Measurements from ENCODE around the gene TMEM242. TPM values are rescaled to one million over a fixed set of nuclear protein-coding genes. Genes with fewer than 3 reads are reported as not detected.
A peak's percentile ranks its signal among the peaks of the same experiment; 100 is the strongest.

The TMEM242 gene
- total and polyA plus RNA-seq, 5 donors from 2014 or later = 8.7 to 14.2 (median 10.1) TPM

DNA sequence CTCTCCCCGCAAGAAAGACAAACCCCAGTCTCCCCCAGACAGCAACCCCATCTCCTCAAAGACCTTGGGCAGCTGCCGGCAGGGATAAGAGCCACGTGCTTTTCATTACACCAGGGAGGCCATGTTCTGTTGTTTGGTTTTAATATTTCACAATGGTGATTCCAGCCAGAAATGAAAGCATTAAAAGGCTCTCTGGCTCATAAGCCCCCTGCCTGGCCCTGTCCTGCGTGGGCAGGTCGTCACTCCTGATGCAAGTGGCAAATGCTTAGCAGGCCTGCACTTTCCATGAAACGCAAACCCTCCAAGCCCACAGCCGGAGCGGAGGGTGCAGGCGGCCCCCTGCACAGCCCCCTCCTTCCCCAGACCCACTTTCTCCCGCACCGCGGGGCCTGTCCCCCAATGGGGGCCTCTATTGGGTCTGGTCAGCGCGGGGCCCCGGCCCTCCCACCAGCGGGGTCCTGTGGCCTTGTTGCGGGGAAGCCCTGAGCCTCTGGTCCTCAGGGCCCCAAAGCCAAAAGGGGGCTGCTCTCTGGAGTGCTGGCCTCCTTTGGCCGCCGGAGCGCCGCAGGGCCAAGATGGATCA, 77.2 kb downstream of the TMEM242 start:
- Mint-ChIP-seq H3K9me3 (peaks cover 0 to 15% (median 4%) of the 10 kb centered on the region in 7 donors), H3K36me3 (no peaks in the 10 kb centered on the region), H3K4me3 (no peak overlapping the region), H3K27me3 (peaks cover 25% of the 10 kb centered on the region), H3K27ac (no peak overlapping the region), H3K4me1 (no peaks in the 10 kb centered on the region)
- DNase-seq (no peak), ATAC-seq (ENCODE audit: low read depth in 2 of 2) (no peak)
- H3K4me3 ChIP-seq (ENCODE audit: low read depth, low read length) = no peak overlapping the region
- H3K4me1 ChIP-seq (ENCODE audit: control insufficient read depth, insufficient read depth, low read length, poor library complexity, severe bottlenecking) = no peaks in the 10 kb centered on the region
- H3K9me3 ChIP-seq (ENCODE audit: control insufficient read depth in 2 of 2, low read length in 2 of 2) = peaks cover 4 to 6% of the 10 kb centered on the region in 2 experiments
- no peaks in the 10 kb centered on the region for H3K36me3 ChIP-seq (ENCODE audit: control insufficient read depth, insufficient read depth, low read length)
- no peaks in the 10 kb centered on the region for H3K27me3 ChIP-seq (ENCODE audit: control insufficient read depth, insufficient read depth, low read length)
- H3K27ac ChIP-seq (ENCODE audit: insufficient read depth, low read length, poor library complexity, severe bottlenecking) = no peak overlapping the region

DNA sequence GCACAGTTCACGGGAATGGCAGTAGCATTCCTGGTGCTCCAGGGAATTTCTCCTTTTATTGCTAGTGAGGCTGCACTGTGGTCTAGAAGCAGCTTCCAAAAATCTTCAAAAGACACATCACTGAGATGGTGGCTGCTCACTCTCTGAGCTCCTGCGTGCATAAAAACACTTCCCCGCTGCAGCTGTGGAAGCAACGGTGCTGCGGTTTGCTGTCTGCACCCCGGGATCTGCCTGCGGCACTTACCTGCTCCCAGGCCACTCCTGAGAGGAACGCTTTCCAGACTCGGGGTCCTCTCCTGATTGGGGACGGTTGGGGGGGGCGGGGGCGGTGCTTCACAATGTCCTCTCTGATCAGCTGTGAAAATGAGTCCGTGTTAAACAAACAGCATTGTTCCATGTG, 77.9 kb downstream of the TMEM242 start:
- Histone ChIP-seq H3K4me3 (ENCODE audit: low read depth, low read length) (no peak overlapping the region), H3K27me3 (ENCODE audit: control insufficient read depth, insufficient read depth, low read length) (no peaks in the 10 kb centered on the region), H3K36me3 (ENCODE audit: control insufficient read depth, insufficient read depth, low read length) (no peaks in the 10 kb centered on the region), H3K9me3 (ENCODE audit: control insufficient read depth in 2 of 2, low read length in 2 of 2) (peaks cover 4 to 6% of the 10 kb centered on the region in 2 experiments), H3K4me1 (ENCODE audit: control insufficient read depth, insufficient read depth, low read length, poor library complexity, severe bottlenecking) (peaks cover 2% of the 10 kb centered on the region), H3K27ac (ENCODE audit: insufficient read depth, low read length, poor library complexity, severe bottlenecking) (no peak overlapping the region)
- peaks cover 0 to 2% (median 0%) of the 10 kb centered on the region in 4 donors for H3K4me1 Mint-ChIP-seq
- H3K9me3 Mint-ChIP-seq = peaks cover 0 to 15% (median 4%) of the 10 kb centered on the region in 7 donors
- ATAC-seq (ENCODE audit: low read depth in 2 of 2) = no peak
- H3K27me3 Mint-ChIP-seq = peaks cover 32% of the 10 kb centered on the region
- no peak overlapping the region for H3K4me3 Mint-ChIP-seq
- no peak overlapping the region for H3K27ac Mint-ChIP-seq
- DNase-seq = no peak
- no peaks in the 10 kb centered on the region for H3K36me3 Mint-ChIP-seq

DNA sequence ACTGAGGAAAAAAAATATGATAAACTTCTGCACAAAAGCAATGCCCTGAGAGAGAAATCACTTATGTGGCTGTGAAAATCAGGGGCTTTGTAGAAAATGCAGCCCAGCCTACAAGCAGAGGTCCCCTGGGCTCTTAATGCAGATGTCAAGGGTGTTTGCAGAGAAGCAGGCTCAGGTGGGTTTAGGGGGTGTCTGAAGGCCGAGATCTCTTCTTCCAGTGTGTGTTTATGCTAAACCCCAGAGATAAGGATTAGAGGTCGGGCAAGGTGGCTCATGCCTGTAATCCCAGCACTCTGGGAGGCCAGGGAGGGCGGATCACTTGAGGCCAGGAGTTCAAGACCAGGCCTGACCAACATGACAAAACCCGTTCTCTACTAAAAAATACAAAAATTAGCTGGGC, 78.5 kb downstream of the TMEM242 start:
- no peaks in the 10 kb centered on the region for H3K27me3 ChIP-seq (ENCODE audit: control insufficient read depth, insufficient read depth, low read length)
- H3K27me3 Mint-ChIP-seq = peaks cover 29% of the 10 kb centered on the region
- no peak overlapping the region for H3K4me3 Mint-ChIP-seq
- no peak for DNase-seq
- peaks cover 4 to 6% of the 10 kb centered on the region in 2 experiments for H3K9me3 ChIP-seq (ENCODE audit: control insufficient read depth in 2 of 2, low read length in 2 of 2)
- H3K9me3 Mint-ChIP-seq = peaks cover 0 to 15% (median 3%) of the 10 kb centered on the region in 7 donors
- H3K36me3 Mint-ChIP-seq = no peaks in the 10 kb centered on the region
- H3K27ac Mint-ChIP-seq = no peak overlapping the region
- ATAC-seq (ENCODE audit: low read depth in 2 of 2) = no peak
- H3K4me1 ChIP-seq (ENCODE audit: control insufficient read depth, insufficient read depth, low read length, poor library complexity, severe bottlenecking) = peaks cover 6% of the 10 kb centered on the region
- no peak overlapping the region for H3K27ac ChIP-seq (ENCODE audit: insufficient read depth, low read length, poor library complexity, severe bottlenecking)
- no peaks in the 10 kb centered on the region for H3K36me3 ChIP-seq (ENCODE audit: control insufficient read depth, insufficient read depth, low read length)
- peaks cover 0 to 2% (median 0%) of the 10 kb centered on the region in 4 donors for H3K4me1 Mint-ChIP-seq
- no peak overlapping the region for H3K4me3 ChIP-seq (ENCODE audit: low read depth, low read length)

DNA sequence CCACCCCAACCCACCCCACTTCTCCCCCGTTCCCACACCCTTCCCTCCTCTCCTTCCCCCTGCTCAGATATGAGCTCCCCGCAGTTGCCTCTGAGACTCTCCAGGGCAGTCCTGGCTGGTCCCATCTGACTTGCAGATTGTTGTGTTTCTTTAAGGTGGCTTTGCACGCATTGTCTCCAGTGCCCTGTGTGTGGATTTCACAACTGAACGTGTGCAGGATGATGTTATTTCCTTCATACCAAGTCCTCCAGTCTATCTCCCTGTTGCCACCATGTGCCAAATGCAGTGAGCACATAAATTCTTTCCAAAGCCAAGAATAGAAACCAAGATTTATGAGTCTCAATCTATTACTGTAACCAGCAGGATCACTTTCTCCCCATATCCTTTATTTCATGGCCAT, 79.1 kb downstream of the TMEM242 start:
- Mint-ChIP-seq H3K4me1 (peaks cover 0 to 2% (median 0%) of the 10 kb centered on the region in 4 donors), H3K4me3 (no peak overlapping the region), H3K9me3 (peaks cover 0 to 15% (median 3%) of the 10 kb centered on the region in 7 donors), H3K36me3 (no peaks in the 10 kb centered on the region), H3K27me3 (peaks cover 33% of the 10 kb centered on the region), H3K27ac (no peak overlapping the region)
- H3K4me1 ChIP-seq (ENCODE audit: control insufficient read depth, insufficient read depth, low read length, poor library complexity, severe bottlenecking) = peaks cover 6% of the 10 kb centered on the region
- ATAC-seq (ENCODE audit: low read depth in 2 of 2) (no peak), DNase-seq (no peak)
- H3K27ac ChIP-seq (ENCODE audit: insufficient read depth, low read length, poor library complexity, severe bottlenecking) = no peak overlapping the region
- H3K36me3 ChIP-seq (ENCODE audit: control insufficient read depth, insufficient read depth, low read length) = no peaks in the 10 kb centered on the region
- peaks cover 4 to 6% of the 10 kb centered on the region in 2 experiments for H3K9me3 ChIP-seq (ENCODE audit: control insufficient read depth in 2 of 2, low read length in 2 of 2)
- no peak overlapping the region for H3K4me3 ChIP-seq (ENCODE audit: low read depth, low read length)
- no peaks in the 10 kb centered on the region for H3K27me3 ChIP-seq (ENCODE audit: control insufficient read depth, insufficient read depth, low read length)

DNA sequence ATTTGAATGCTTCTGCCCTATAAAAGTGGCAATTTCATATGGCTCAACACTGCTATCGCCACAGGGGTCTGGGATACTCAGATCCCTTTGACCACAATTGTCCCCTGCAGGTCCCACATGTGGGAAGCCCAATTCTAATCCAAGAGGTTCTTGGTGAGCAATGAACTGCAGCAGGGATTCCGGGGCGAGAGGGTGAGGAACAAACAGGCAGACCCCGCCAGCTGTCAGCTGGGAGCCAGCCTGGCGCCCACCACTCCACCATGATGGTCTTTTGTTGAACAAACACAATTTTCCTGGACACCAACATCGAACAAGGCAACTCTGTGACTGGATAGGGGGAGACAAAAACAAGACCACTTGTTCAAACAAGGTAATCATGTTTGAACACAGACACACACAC, 80.5 kb downstream of the TMEM242 start:
- Histone ChIP-seq H3K27ac (ENCODE audit: insufficient read depth, low read length, poor library complexity, severe bottlenecking) (no peak overlapping the region), H3K27me3 (ENCODE audit: control insufficient read depth, insufficient read depth, low read length) (peaks cover 4% of the 10 kb centered on the region), H3K36me3 (ENCODE audit: control insufficient read depth, insufficient read depth, low read length) (no peaks in the 10 kb centered on the region), H3K9me3 (ENCODE audit: control insufficient read depth in 2 of 2, low read length in 2 of 2) (no peaks in the 10 kb centered on the region), H3K4me1 (ENCODE audit: control insufficient read depth, insufficient read depth, low read length, poor library complexity, severe bottlenecking) (peaks cover 6% of the 10 kb centered on the region), H3K4me3 (ENCODE audit: low read depth, low read length) (no peak overlapping the region)
- ATAC-seq (ENCODE audit: low read depth in 2 of 2) (no peak), DNase-seq (no peak)
- Mint-ChIP-seq H3K27me3 (peaks cover 45% of the 10 kb centered on the region), H3K4me1 (peaks cover 0 to 2% (median 0%) of the 10 kb centered on the region in 4 donors), H3K4me3 (no peak overlapping the region), H3K27ac (no peak overlapping the region), H3K9me3 (peaks cover 0 to 6% (median 3%) of the 10 kb centered on the region in 7 donors), H3K36me3 (no peaks in the 10 kb centered on the region)

DNA sequence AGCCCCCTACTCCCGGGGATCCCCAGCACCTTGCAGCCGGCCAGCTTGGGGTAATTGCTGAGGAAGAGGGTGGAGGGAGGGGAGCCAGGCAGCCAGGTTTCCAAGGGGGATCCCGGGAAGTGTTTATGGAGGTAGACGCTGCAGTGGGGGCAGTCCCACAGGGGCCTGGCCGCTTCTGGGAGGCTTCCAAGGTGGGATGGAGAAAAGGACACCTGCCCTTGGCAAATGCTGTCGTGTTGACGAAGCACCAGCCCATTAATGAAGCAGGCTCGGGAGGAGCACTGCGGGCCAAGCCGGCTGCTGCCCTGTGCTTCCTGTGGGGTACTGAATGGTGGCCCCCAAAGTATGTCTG, 82.4 kb downstream of the TMEM242 start:
- Mint-ChIP-seq H3K4me3 (peak overlapping the region in 1 of 4 donors; percentile 17), H3K4me1 (peaks cover 0 to 6% (median 3%) of the 10 kb centered on the region in 4 donors), H3K36me3 (no peaks in the 10 kb centered on the region), H3K9me3 (peaks cover 0 to 6% (median 2%) of the 10 kb centered on the region in 7 donors), H3K27me3 (peaks cover 56% of the 10 kb centered on the region), H3K27ac (no peak overlapping the region)
- Histone ChIP-seq H3K36me3 (ENCODE audit: control insufficient read depth, insufficient read depth, low read length) (no peaks in the 10 kb centered on the region), H3K27ac (ENCODE audit: insufficient read depth, low read length, poor library complexity, severe bottlenecking) (no peak overlapping the region), H3K4me1 (ENCODE audit: control insufficient read depth, insufficient read depth, low read length, poor library complexity, severe bottlenecking) (peaks cover 12% of the 10 kb centered on the region), H3K27me3 (ENCODE audit: control insufficient read depth, insufficient read depth, low read length) (peaks cover 7% of the 10 kb centered on the region), H3K9me3 (ENCODE audit: control insufficient read depth in 2 of 2, low read length in 2 of 2) (no peaks in the 10 kb centered on the region), H3K4me3 (ENCODE audit: low read depth, low read length) (no peak overlapping the region)
- DNase-seq (no peak), ATAC-seq (ENCODE audit: low read depth in 2 of 2) (no peak)

DNA sequence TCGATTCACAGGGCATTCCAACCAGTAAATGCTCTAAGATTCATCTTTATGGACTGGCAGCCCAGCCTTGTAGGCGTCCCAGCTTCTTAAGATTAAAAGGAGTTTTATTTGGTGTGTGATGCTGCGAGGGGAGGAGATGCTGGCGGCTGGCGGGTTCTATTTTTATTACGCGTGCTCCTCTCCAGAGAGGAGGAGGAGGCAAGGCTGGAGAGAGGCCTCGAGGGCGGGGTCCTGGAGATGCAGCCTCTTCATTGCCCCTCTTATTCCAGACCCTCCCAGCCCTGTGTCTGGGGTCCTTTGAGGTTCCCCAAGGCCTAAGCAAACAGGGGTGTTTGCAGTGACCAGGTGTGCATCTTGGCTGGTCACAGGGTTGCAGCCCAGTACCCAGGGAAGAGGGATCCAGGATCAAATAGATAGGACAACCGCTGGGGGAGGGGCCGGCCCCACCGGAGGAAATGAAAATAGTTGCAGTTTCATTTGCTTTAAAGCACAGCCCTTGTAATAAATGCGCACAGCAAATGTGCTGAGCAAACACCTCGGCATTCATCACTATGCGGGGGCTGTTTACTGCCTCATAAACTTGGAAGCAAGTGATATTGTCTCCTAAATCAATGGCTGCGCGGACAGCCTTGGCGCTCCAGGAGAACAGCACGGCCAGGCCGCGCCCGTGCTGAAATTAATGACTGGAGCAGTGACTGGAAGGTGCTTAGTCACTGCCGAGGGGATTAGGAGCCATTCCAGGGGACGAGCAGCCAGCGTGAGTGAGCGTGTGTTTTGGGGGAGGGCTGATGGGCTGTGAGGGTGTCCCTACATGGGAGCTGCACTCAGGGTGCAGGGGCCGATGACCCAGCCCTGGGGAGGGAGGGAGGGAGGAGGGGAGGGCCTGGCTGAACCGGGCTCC, 83.0 kb downstream of the TMEM242 start:
- peaks cover 18% of the 10 kb centered on the region for H3K4me1 ChIP-seq (ENCODE audit: control insufficient read depth, insufficient read depth, low read length, poor library complexity, severe bottlenecking)
- peaks cover 7% of the 10 kb centered on the region for H3K27me3 ChIP-seq (ENCODE audit: control insufficient read depth, insufficient read depth, low read length)
- no peak overlapping the region for H3K4me3 ChIP-seq (ENCODE audit: low read depth, low read length)
- H3K9me3 ChIP-seq (ENCODE audit: control insufficient read depth in 2 of 2, low read length in 2 of 2) = no peaks in the 10 kb centered on the region
- Mint-ChIP-seq H3K27me3 (peaks cover 61% of the 10 kb centered on the region), H3K27ac (no peak overlapping the region), H3K9me3 (peaks cover 0 to 6% (median 2%) of the 10 kb centered on the region in 7 donors), H3K4me3 (peak overlapping the region in 1 of 4 donors; percentile 36), H3K4me1 (peaks cover 0 to 10% (median 6%) of the 10 kb centered on the region in 4 donors), H3K36me3 (no peaks in the 10 kb centered on the region)
- no peak overlapping the region for H3K27ac ChIP-seq (ENCODE audit: insufficient read depth, low read length, poor library complexity, severe bottlenecking)
- H3K36me3 ChIP-seq (ENCODE audit: control insufficient read depth, insufficient read depth, low read length) = no peaks in the 10 kb centered on the region
- peak in 1 of 3 donors; percentile 29 for DNase-seq
- ATAC-seq (ENCODE audit: low read depth in 2 of 2) = no peak
